ENCODE measurements around the gene HYLS1. TPM values are rescaled to one million over a fixed set of nuclear protein-coding genes. Genes with fewer than 3 reads are reported as not detected.

The HYLS1 gene
- total and polyA plus RNA-seq, 10 of the 15 experiments (the other 5 are each of a cell fraction or from before 2014, with no cell fraction given): 11.7 to 35.1 (median 17.6) TPM

- no peaks in the 10 kb centered on the region for H3K9me3 ChIP-seq (replicated peaks; ENCODE audit: control insufficient read depth, insufficient read depth, low read length)
Measured at GRCh38 chr11:125883375-125883774, 4.1 kb upstream of the HYLS1 start.

More at GRCh38 chr11:125883375-125883774, 4.1 kb upstream of the HYLS1 start:
- Histone ChIP-seq H3K4me2 (ENCODE audit: control insufficient read depth, insufficient read depth) (no peak overlapping the region), H4K20me1 (ENCODE audit: control insufficient read depth, insufficient read depth) (no peaks in the 10 kb centered on the region), H3K27ac (ENCODE audit: control insufficient read depth, insufficient read depth) (no peak overlapping the region), H3K36me3 (ENCODE audit: control insufficient read depth in 2 of 2, insufficient read depth in 2 of 2, low read length in 1 of 2) (no peaks in the 10 kb centered on the region), H3K4me3 (no peak overlapping the region), H3K27me3 (replicated peaks in 1 of 2; ENCODE audit: control insufficient read depth in 2 of 2, insufficient read depth in 2 of 2, low read length in 1 of 2) (no peaks in the 10 kb centered on the region), H3K9ac (ENCODE audit: control insufficient read depth, insufficient read depth, low read length) (no peak overlapping the region), H3K4me1 (ENCODE audit: control insufficient read depth, insufficient read depth, low read length) (no peaks in the 10 kb centered on the region), H3K79me2 (ENCODE audit: control insufficient read depth, insufficient read depth, low read length) (peaks cover 6% of the 10 kb centered on the region), H2AFZ (ENCODE audit: control insufficient read depth, low read depth, low read length) (no peak overlapping the region)
- no peak for TF ChIP-seq ETV6 (conservative IDR thresholded peaks at IDR 0.05 in 1 of 2, IDR thresholded peaks at IDR 0.05 in 1 of 2; ENCODE audit: borderline replicate concordance in 1 of 2, low read depth in 1 of 2)
- TF ChIP-seq MEF2B (IDR thresholded peaks at IDR 0.05; ENCODE audit: partially characterized antibody, poor library complexity, severe bottlenecking): no peak
- TF ChIP-seq, protein P1, sequence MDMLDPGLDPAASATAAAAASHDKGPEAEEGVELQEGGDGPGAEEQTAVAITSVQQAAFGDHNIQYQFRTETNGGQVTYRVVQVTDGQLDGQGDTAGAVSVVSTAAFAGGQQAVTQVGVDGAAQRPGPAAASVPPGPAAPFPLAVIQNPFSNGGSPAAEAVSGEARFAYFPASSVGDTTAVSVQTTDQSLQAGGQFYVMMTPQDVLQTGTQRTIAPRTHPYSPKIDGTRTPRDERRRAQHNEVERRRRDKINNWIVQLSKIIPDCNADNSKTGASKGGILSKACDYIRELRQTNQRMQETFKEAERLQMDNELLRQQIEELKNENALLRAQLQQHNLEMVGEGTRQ (IDR thresholded peaks at IDR 0.05; ENCODE audit: borderline replicate concordance, low read depth, low read length): no peak
- TF ChIP-seq SRF (IDR thresholded peaks at IDR 0.05; ENCODE audit: low read depth in 2 of 2, low read length in 2 of 2): no peak
- no peak for TF ChIP-seq CBX5 (IDR thresholded peaks at IDR 0.05; ENCODE audit: low read depth)
- TF ChIP-seq RB1 (IDR thresholded peaks at IDR 0.05; ENCODE audit: borderline replicate concordance): no peak
- TF ChIP-seq TAF1 (IDR thresholded peaks at IDR 0.05; ENCODE audit: borderline replicate concordance, low read depth, low read length): no peak
- TF ChIP-seq EP300 (IDR thresholded peaks at IDR 0.05; ENCODE audit: borderline replicate concordance in 1 of 2, control insufficient read depth in 1 of 2, low read depth in 2 of 2, low read length in 2 of 2): no peak
- no peak for TF ChIP-seq NR2C1 (IDR thresholded peaks at IDR 0.05)
- no peak for TF ChIP-seq RAD51 (IDR thresholded peaks at IDR 0.05)
- TF ChIP-seq, protein P2, sequence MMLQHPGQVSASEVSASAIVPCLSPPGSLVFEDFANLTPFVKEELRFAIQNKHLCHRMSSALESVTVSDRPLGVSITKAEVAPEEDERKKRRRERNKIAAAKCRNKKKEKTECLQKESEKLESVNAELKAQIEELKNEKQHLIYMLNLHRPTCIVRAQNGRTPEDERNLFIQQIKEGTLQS (IDR thresholded peaks at IDR 0.05; ENCODE audit: borderline replicate concordance, extremely low read depth, low read depth, low read length): no peak
- no peak for DNase-seq (ENCODE audit: low read depth, low spot score)
- intact Hi-C loops (cut with micrococcal nuclease; ENCODE audit: unreplicated experiment) (no loop called here), in situ Hi-C loops (cut with MboI) (loop anchor here (25.0 kb wide), 1 partner anchor 921 kb away; the partner anchor contains the start of gene CCDC15)
- ATAC-seq: no peak
- WGBS (ENCODE audit: insufficient coverage, insufficient replicate concordance, low lambda C conversion rate, missing lambda C conversion rate): 78% methylated on average over 8 of the region's 8 CpGs
- BruUV-seq (replicated peaks): no TSS peak
- POLR2A ChIA-PET: no interaction called here
- RAD21 ChIA-PET (ENCODE audit: unreplicated experiment): no interaction called here
- no peak for FAIRE-seq
- SMC1A ChIA-PET (ENCODE audit: uncharacterized antibody, unreplicated experiment): no interaction called here
- CTCF ChIA-PET: no interaction called here
